Neuronal stem cell (in vitro differentiated cells): ENCODE results near the gene GRIP1.

Source experiments
- DNase-seq: peaks from one replicate; pipeline ENCODE4 v3.0.0-alpha.2; 2013; ENCODE audit warnings: low spot score
- H2AFZ ChIP-seq: one replicate; pipeline ENCODE4 v1.6.1; 2013; ENCODE audit warnings: mild to moderate bottlenecking, low read length, inconsistent platforms
- H2AK5ac ChIP-seq: 2 replicates; pipeline ENCODE4 v1.6.1; 2013; ENCODE audit warnings: low read depth, mild to moderate bottlenecking, inconsistent platforms, low read length, moderate library complexity, mixed read lengths
- H2BK120ac ChIP-seq: 2 replicates; pipeline ENCODE4 v1.6.1; 2013; ENCODE audit warnings: low read depth, mild to moderate bottlenecking, inconsistent platforms, low read length, moderate library complexity, mixed read lengths
- H2BK12ac ChIP-seq: one replicate; pipeline ENCODE4 v1.6.1; 2013; ENCODE audit warnings: low read length, inconsistent platforms
- H2BK15ac ChIP-seq: 2 replicates; pipeline ENCODE4 v1.6.1; 2013; ENCODE audit warnings: mild to moderate bottlenecking, low read length, inconsistent platforms, mixed read lengths
- H2BK5ac ChIP-seq: one replicate; pipeline ENCODE4 v1.6.1; 2013; ENCODE audit warnings: inconsistent platforms, mild to moderate bottlenecking, low read length, moderate library complexity
- H3K14ac ChIP-seq: one replicate; pipeline ENCODE4 v1.6.1; 2013; ENCODE audit warnings: low read length, inconsistent platforms
- H3K18ac ChIP-seq: 2 replicates; pipeline ENCODE4 v1.6.1; 2013; ENCODE audit warnings: low read length, inconsistent platforms
- H3K23ac ChIP-seq: 2 replicates; pipeline ENCODE4 v1.6.1; 2013; ENCODE audit warnings: low read depth, mild to moderate bottlenecking, mixed read lengths, low read length, inconsistent platforms; ENCODE audit not compliant: poor library complexity
- H3K27ac ChIP-seq: replicated peaks from 3 replicates; pipeline ENCODE4 v1.5.1; 2013; ENCODE audit warnings: low read length, inconsistent platforms
- H3K27me3 ChIP-seq, 3 experiments: 2 replicates each; pipeline ENCODE4 v1.6.1; 2013; ENCODE audit warnings: low read length in 3 of 3, mild to moderate bottlenecking in 2 of 3, inconsistent platforms in 1 of 3, low read depth in 1 of 3, mixed read lengths in 1 of 3, moderate library complexity in 1 of 3; ENCODE audit not compliant: control insufficient read depth in 3 of 3, insufficient read depth in 3 of 3
- H3K36me3 ChIP-seq, 2 donors: replicated peaks in 1 of 2; 2 replicates each; pipeline ENCODE4 v1.6.1; 2013; ENCODE audit warnings: low read length in 2 of 2; ENCODE audit not compliant: control insufficient read depth in 2 of 2, insufficient read depth in 2 of 2
- H3K4ac ChIP-seq: 2 replicates; pipeline ENCODE4 v1.6.1; 2013; ENCODE audit warnings: inconsistent platforms, mild to moderate bottlenecking, low read length, moderate library complexity
- H3K4me1 ChIP-seq, 2 donors: 1 replicate in 1 of 2; 2 replicates in 1 of 2; pipeline ENCODE4 v1.6.1; 2013; ENCODE audit warnings: low read length in 2 of 2, low read depth in 1 of 2; ENCODE audit not compliant: control insufficient read depth in 2 of 2, insufficient read depth in 1 of 2
- H3K4me2 ChIP-seq: one replicate; pipeline ENCODE4 v1.6.1; 2013; ENCODE audit warnings: mild to moderate bottlenecking, low read length, inconsistent platforms; ENCODE audit not compliant: insufficient read depth, poor library complexity, severe bottlenecking
- H3K4me3 ChIP-seq, 2 donors: 2 replicates each; pipeline ENCODE4 v1.5.1; 2013; ENCODE audit warnings: low read length in 2 of 2, mild to moderate bottlenecking in 2 of 2, inconsistent platforms in 1 of 2, moderate library complexity in 1 of 2
- H3K79me1 ChIP-seq: one replicate; pipeline ENCODE4 v1.6.1; 2013; ENCODE audit warnings: low read depth, mild to moderate bottlenecking, inconsistent platforms, low read length, moderate library complexity
- H3K9ac ChIP-seq: one replicate; pipeline ENCODE4 v1.6.1; 2013; ENCODE audit warnings: mild to moderate bottlenecking, low read depth, low read length, inconsistent platforms; ENCODE audit not compliant: poor library complexity
- H3K9me3 ChIP-seq, 2 donors: replicated peaks in 1 of 2; 2 replicates each; pipeline versions ENCODE3 to v1.6.1; 2013; ENCODE audit warnings: low read length in 2 of 2, mild to moderate bottlenecking in 2 of 2, inconsistent platforms in 1 of 2, low read depth in 1 of 2, mixed read lengths in 1 of 2, moderate library complexity in 1 of 2; ENCODE audit not compliant: control insufficient read depth in 2 of 2, insufficient read depth in 1 of 2
- H4K8ac ChIP-seq: one replicate; pipeline ENCODE4 v1.6.1; 2013; ENCODE audit warnings: low read depth, mild to moderate bottlenecking, inconsistent platforms, low read length, moderate library complexity
- H4K91ac ChIP-seq: one replicate; pipeline ENCODE4 v1.6.1; 2013; ENCODE audit warnings: low read length, low read depth, mild to moderate bottlenecking, inconsistent platforms; ENCODE audit not compliant: poor library complexity
- WGBS, 2 donors: extraction: QIAGEN DNeasy Blood & Tissue Kit; methylation state at CpG; one replicate each; pipeline ENCODE4 v1.1.7; 2013; ENCODE audit warnings: missing lambda C conversion rate in 2 of 2, mixed read lengths in 1 of 2; ENCODE audit not compliant: insufficient read length in 2 of 2, insufficient replicate concordance in 1 of 2; ENCODE audit errors: extremely low coverage in 2 of 2; 5-methylcytosine and 5-hydroxymethylcytosine counted together

GRIP1 gene

GRCh38 chr12:66314278-66314677 lies 364.6 kb downstream of the GRIP1 start:
- peaks cover 0 to 62% of the 10 kb centered on the region in 2 donors for H3K36me3 ChIP-seq
- no peak overlapping the region for H2AFZ ChIP-seq
- H3K23ac ChIP-seq: no peak overlapping the region
- H2BK5ac ChIP-seq: no peak overlapping the region
- no peak for DNase-seq
- H2BK120ac ChIP-seq: no peak overlapping the region
- no peak overlapping the region for H2BK12ac ChIP-seq
- H4K91ac ChIP-seq: no peak overlapping the region
- no peak overlapping the region for H2BK15ac ChIP-seq
- no peak overlapping the region for H3K4me2 ChIP-seq
- H3K27ac ChIP-seq: no peak overlapping the region
- no peak overlapping the region for H3K14ac ChIP-seq
- H4K8ac ChIP-seq: no peak overlapping the region
- no peak overlapping the region for H3K9ac ChIP-seq
- H3K27me3 ChIP-seq: no peaks in the 10 kb centered on the region
- no peaks in the 10 kb centered on the region for H3K79me1 ChIP-seq
- H3K4me1 ChIP-seq: no peaks in the 10 kb centered on the region
- H3K18ac ChIP-seq: no peak overlapping the region
- no peak overlapping the region for H3K4ac ChIP-seq
- no peak overlapping the region for H3K4me3 ChIP-seq
- H2AK5ac ChIP-seq: no peak overlapping the region
- H3K9me3 ChIP-seq: no peaks in the 10 kb centered on the region

GRCh38 chr12:66312189-66312588 lies 366.7 kb downstream of the GRIP1 start:
- Histone ChIP-seq H3K9ac (no peak overlapping the region), H2BK5ac (no peak overlapping the region), H3K27ac (no peak overlapping the region), H3K23ac (no peak overlapping the region), H4K8ac (no peak overlapping the region), H2AFZ (no peak overlapping the region), H3K4me3 (no peak overlapping the region), H3K4ac (no peak overlapping the region), H3K79me1 (no peaks in the 10 kb centered on the region), H2BK15ac (no peak overlapping the region), H3K27me3 (no peaks in the 10 kb centered on the region), H2AK5ac (no peak overlapping the region), H2BK12ac (no peak overlapping the region), H2BK120ac (no peak overlapping the region), H4K91ac (no peak overlapping the region), H3K14ac (no peak overlapping the region), H3K18ac (no peak overlapping the region), H3K4me2 (no peak overlapping the region), H3K9me3 (no peaks in the 10 kb centered on the region), H3K36me3 (peaks cover 0 to 62% of the 10 kb centered on the region in 2 donors), H3K4me1 (no peaks in the 10 kb centered on the region)
- DNase-seq: no peak
- WGBS, 2 donors: no CpG with 5 or more reads among the region's 1 CpG

GRCh38 chr12:66309606-66310005 lies 369.3 kb downstream of the GRIP1 start:
- no peak overlapping the region for H3K27ac ChIP-seq
- no peak overlapping the region for H2BK120ac ChIP-seq
- no peak overlapping the region for H3K4me2 ChIP-seq
- H4K8ac ChIP-seq: no peak overlapping the region
- H3K27me3 ChIP-seq: no peaks in the 10 kb centered on the region
- no peak overlapping the region for H3K4me3 ChIP-seq
- H3K14ac ChIP-seq: no peak overlapping the region
- no peak overlapping the region for H3K23ac ChIP-seq
- H3K36me3 ChIP-seq: peaks cover 0 to 57% of the 10 kb centered on the region in 2 donors
- no peak overlapping the region for H4K91ac ChIP-seq
- no peak overlapping the region for H2AFZ ChIP-seq
- DNase-seq: no peak
- no peak overlapping the region for H2BK12ac ChIP-seq
- no peak overlapping the region for H2BK5ac ChIP-seq
- no peaks in the 10 kb centered on the region for H3K4me1 ChIP-seq
- WGBS, 2 donors: no CpG with 5 or more reads among the region's 1 CpG
- H3K9ac ChIP-seq: no peak overlapping the region
- no peak overlapping the region for H2AK5ac ChIP-seq
- no peak overlapping the region for H3K18ac ChIP-seq
- no peaks in the 10 kb centered on the region for H3K79me1 ChIP-seq
- no peak overlapping the region for H3K4ac ChIP-seq
- no peak overlapping the region for H2BK15ac ChIP-seq
- no peaks in the 10 kb centered on the region for H3K9me3 ChIP-seq

GRCh38 chr12:66304296-66304900 lies 374.5 kb downstream of the GRIP1 start:
- H3K18ac ChIP-seq: no peak overlapping the region

More at GRCh38 chr12:66304296-66304900, 374.5 kb downstream of the GRIP1 start:
- Histone ChIP-seq H4K8ac (no peak overlapping the region), H3K4me2 (no peak overlapping the region), H3K9ac (no peak overlapping the region), H3K23ac (no peak overlapping the region), H2BK120ac (no peak overlapping the region), H3K27me3 (peaks cover 0 to 21% (median 3%) of the 10 kb centered on the region in 3 experiments), H2AFZ (no peak overlapping the region), H2BK12ac (no peak overlapping the region), H3K14ac (no peak overlapping the region), H3K4me3 (no peak overlapping the region), H2BK15ac (no peak overlapping the region), H3K9me3 (no peaks in the 10 kb centered on the region), H3K4ac (no peak overlapping the region), H2BK5ac (no peak overlapping the region), H3K27ac (no peak overlapping the region), H4K91ac (no peak overlapping the region), H3K4me1 (peaks cover 0 to 7% of the 10 kb centered on the region in 2 donors), H3K36me3 (peaks cover 0 to 20% of the 10 kb centered on the region in 2 donors), H2AK5ac (no peak overlapping the region), H3K79me1 (no peaks in the 10 kb centered on the region)
- no peak for DNase-seq
- no CpG with 5 or more reads among the region's 6 CpGs for WGBS, 2 donors
